AG04449 (cell line): ENCODE measurements around the gene PFN3.

Experiments
- CTCF ChIA-PET: fragments of 350-600 bp; formaldehyde crosslinking; extraction: SDS; loops from one replicate; lab custom pipeline; 2021; ENCODE audit warnings: antibody characterized with exemption; lab: Yijun Ruan, JAX
- POLR2A ChIA-PET: fragments of 400-600, 350-600 bp; formaldehyde crosslinking; extraction: SDS; loops from one replicate; lab custom pipeline; 2020; ENCODE audit warnings: antibody characterized with exemption, inconsistent platforms; lab: Yijun Ruan, JAX
- DNase-seq: peaks from one replicate; pipeline ENCODE4 v3.0.0-alpha.2; 2010; ENCODE audit warnings: low read depth, low spot score
- H3K4me3 ChIP-seq: 2 replicates; pipeline ENCODE4 v1.5.1; 2011; ENCODE audit warnings: low read depth, mild to moderate bottlenecking, control low read depth, low read length
- CTCF ChIP-seq: IDR thresholded peaks from one replicate; pipeline ENCODE4 v1.5.1; 2011; ENCODE audit warnings: mild to moderate bottlenecking, moderate library complexity, low read length, control low read depth, inconsistent platforms; ENCODE audit not compliant: insufficient read depth; ENCODE audit errors: missing control alignments

Gene PFN3

GRCh38 chr5:177405312-177405711, 4.9 kb upstream of the PFN3 start:
- ChIA-PET POLR2A (interaction anchor here (1.7 to 3.8 kb wide), 3 partner anchors 15 to 92 kb away, joined by 4 to 21 read pairs (median 13); partner anchors contain the start of gene PDLIM7), CTCF (interaction anchor here (1.6 to 31.8 kb wide), 9 partner anchors 11 to 96 kb away, joined by 4 to 853 read pairs (median 45); partner anchors contain the start of genes DBN1, GRK6, MXD3 and PDLIM7)
- no peak for DNase-seq
- H3K4me3 ChIP-seq = no peak overlapping the region
- TF ChIP-seq CTCF = no peak

- POLR2A ChIA-PET = interaction anchor here (0.9 to 3.8 kb wide), 10 partner anchors 14 to 97 kb away, joined by 3 to 21 read pairs (median 4); partner anchors contain the start of gene PDLIM7
These were observed 4.2 kb upstream of the PFN3 start for GRCh38 chr5:177404641-177405179.

GRCh38 chr5:177403792-177404640, 3.6 kb upstream of the PFN3 start:
- peak; percentile 91 for TF ChIP-seq CTCF
- DNase-seq = no peak
- ChIA-PET POLR2A (interaction anchor here (0.9 to 3.8 kb wide), 10 partner anchors 13 to 97 kb away, joined by 3 to 21 read pairs (median 4); partner anchors contain the start of gene PDLIM7), CTCF (interaction anchor here (0.6 to 31.8 kb wide), 33 partner anchors 12 to 770 kb away, joined by 3 to 853 read pairs (median 6); partner anchors contain the start of genes DBN1, DOK3, GRK6 and LMAN2)
- peak overlapping the region; percentile 71 for H3K4me3 ChIP-seq

More at GRCh38 chr5:177404641-177405179, 4.2 kb upstream of the PFN3 start:
- CTCF ChIA-PET = interaction anchor here (0.6 to 31.8 kb wide), 27 partner anchors 11 to 769 kb away, joined by 3 to 853 read pairs (median 9); partner anchors contain the start of genes DBN1, DOK3, GRK6 and LMAN2
- TF ChIP-seq CTCF = no peak
- no peak for DNase-seq
- peak overlapping the region; percentile 71 for H3K4me3 ChIP-seq

GRCh38 chr5:177403102-177403791, 2.8 kb upstream of the PFN3 start:
- no peak for TF ChIP-seq CTCF
- DNase-seq = no peak
- ChIA-PET CTCF (interaction anchor here (0.8 to 31.8 kb wide), 33 partner anchors 8 to 289 kb away, joined by 3 to 853 read pairs (median 6); partner anchors contain the start of genes GRK6, LMAN2, MXD3 and PDLIM7), POLR2A (interaction anchor here (1.2 to 3.8 kb wide), 6 partner anchors 49 to 94 kb away, joined by 3 to 21 read pairs (median 9); partner anchors contain the start of gene PDLIM7)
- H3K4me3 ChIP-seq = peak overlapping the region; percentile 71

- ChIA-PET CTCF (interaction anchor here (0.8 to 31.8 kb wide), 19 partner anchors 8 to 288 kb away, joined by 3 to 853 read pairs (median 21); partner anchors contain the start of genes GRK6, LMAN2, MXD3 and PRR7), POLR2A (interaction anchor here (1.0 to 3.8 kb wide), 2 partner anchors 74 to 94 kb away, joined by 3 to 21 read pairs; partner anchors contain the start of gene PDLIM7)
- peak; percentile 72 for TF ChIP-seq CTCF
- H3K4me3 ChIP-seq = peak overlapping the region; percentile 71
- DNase-seq = no peak
These were observed 2.0 kb upstream of the PFN3 start for GRCh38 chr5:177402271-177403043.
